Stimulated activated CD4-positive, alpha-beta T cell treated with anti-CD3 and anti-CD28 coated beads, TNF-alpha, amount 100 ng/mL, for 1 hour (primary cell): ENCODE measurements around the gene LIN52.

ENCODE experiments used
- DNase-seq, 3 donors: peaks; one replicate each; pipeline ENCODE4 v3.0.0-alpha.2; 2020; ENCODE audit warnings: low read depth in 3 of 3, low spot score in 1 of 3

Gene LIN52, protein sequence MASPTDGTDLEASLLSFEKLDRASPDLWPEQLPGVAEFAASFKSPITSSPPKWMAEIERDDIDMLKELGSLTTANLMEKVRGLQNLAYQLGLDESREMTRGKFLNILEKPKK

DNA sequence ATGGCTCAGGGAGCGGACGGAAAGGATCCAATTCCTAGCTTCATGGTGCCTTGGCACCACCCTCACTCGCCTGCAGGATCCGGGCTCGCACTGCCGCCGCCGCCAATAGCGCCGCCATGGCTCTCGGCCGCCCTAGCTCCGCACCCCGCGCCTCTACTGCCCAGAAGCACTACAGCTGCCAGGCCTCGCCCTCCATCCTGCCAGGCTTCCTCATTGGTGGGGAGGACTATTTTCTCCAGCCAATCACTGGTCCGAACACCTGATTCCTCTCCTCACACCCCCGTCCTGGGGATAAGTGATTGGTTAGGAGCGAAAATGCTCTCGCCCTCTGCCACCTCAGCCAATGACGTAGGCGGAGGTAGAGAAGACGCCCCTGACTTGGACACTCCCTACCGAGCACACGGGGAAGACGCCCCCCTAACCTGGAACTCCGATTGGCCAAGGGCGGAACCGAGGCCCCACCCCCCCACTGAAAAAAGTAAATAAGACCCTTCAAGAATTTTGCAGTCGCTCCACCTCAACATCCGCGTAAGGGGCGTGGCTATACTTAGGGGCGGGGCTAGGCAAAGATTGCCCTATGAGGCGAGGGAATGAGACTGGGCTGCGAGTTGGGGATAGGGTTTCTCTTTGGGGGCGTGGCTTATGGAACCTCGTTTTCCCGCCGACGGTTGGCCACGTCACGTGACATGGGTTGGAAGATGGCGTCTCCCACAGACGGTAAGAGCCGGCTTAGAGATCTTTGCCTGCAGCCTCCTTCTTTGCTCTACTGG is at the start of gene LIN52, which contains the start of gene ALDH6A1:
Gene LIN52, plus strand, starts transcription at position 680 of the 770 bp plus-strand sequence. Its CDS starts 19 bp downstream, at position 699.
Gene ALDH6A1, minus strand, starts transcription at position 177 of the 770 bp plus-strand sequence. Its CDS starts 59 bp downstream, at position 118.
- DNase-seq = peak; percentile 100

DNA sequence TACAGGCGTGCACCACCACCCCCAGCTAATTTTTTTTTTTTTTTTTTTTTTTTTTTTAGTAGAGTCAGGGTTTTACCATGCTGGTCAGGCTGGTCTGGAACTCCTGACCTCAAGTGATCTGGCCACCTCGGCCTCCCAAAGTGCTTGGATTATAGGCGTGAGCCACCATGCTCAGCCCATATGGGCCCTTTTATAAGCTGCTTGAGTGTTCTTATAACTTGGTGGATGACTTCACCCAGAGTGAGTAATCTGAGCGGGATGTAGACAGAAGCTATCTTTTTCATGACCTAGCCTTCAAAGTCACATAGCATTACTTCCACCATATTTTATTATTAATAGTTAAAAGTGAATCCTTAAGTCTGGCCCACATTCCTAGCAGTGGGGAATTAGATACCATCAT is 49.2 kb upstream of the LIN52 start:
- DNase-seq = no peak

DNA sequence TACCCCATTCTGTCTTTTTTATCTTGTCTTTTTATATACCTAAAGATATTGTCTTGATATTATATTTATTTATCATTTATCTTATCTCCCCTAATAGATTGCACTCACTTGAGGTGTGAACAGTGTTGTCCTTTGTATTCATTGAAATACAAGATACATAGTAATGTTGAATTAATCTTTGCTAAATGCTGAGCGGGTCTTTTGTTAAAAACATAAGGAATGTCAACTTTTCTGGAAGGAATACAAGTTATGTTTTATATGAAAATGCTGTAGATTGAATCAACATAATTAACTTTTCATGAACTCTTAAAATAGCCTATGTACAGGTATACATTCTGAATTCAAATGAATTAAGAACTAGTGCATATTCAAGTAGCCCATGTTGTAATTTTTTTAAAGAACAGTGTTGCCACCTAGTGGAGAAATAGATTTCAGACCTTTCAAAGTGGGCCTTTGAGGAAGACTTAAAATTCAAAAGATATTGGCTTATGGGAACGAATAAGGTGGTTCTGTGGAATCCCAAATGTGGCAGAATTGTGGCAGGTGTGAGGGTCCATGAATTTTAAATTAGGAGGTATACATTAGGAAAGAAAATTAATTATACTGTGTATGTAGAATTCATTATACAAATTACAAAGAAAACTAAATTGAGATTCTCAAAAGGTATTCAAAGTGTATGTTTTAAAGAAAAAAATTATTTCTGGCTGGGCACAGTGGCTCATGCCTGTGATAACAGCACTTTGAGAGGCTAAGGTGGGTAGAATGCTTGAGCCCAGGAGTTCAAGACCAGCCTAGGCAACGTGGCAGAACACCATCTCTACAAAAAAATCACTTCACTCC is 46.5 kb upstream of the LIN52 start:
- DNase-seq = no peak

DNA sequence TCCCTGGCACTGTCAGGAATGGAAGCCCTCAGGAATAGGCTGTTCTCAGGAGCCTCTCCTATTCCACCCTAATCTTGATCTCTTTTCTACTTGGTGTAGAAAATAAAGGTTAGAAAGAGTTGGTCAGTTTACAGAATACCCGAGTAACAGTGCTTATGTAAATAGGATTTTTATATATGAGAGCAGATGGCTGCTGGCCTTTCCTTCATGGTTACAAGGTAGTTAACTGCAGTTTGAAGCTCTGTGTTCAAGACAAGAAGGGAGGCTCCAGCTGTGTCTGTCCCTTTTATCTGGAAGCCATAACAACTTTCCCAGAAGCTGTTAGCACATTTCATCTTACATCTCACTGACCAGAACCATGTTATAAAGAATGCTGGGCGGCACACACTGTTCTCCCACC is 42.5 kb upstream of the LIN52 start:
- no peak for DNase-seq

DNA sequence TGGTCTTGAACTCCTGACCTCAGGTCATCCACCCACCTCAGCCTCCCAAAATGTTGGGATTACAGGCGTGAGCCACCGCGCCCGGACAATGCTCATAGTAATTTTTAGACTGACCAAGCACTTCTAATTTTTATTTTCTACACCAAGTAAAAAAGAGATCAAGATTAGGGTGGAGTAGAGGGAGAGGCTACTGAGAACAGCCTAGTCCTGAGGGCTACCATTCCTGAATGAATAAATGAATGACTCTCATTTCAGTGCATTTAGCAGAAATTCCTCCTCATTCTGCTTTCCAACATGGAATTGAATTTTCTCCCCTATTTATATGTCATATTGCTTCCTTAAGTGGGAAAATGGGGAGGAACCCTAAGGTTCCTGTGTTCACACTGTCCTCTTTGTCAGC is 39.2 kb upstream of the LIN52 start:
- DNase-seq = no peak

DNA sequence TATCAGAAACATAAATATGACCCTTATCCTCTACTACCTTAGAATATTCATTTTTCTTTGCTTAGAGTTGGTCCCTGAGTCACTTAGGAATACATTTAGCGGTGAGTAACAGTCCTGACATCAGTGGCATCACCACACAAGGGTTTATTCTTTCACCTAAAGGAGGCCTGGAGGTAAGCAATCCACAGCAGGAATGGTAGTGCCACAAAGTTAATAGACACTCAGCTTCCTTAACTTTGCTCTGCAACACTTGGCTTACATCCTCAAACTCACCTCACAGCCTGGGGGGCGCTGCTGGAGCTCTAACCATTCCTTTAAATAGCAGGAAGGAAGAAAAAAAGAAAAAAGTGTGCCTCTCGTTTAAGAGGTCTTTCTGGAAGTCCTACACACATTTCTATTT is 36.5 kb upstream of the LIN52 start:
- no peak for DNase-seq

DNA sequence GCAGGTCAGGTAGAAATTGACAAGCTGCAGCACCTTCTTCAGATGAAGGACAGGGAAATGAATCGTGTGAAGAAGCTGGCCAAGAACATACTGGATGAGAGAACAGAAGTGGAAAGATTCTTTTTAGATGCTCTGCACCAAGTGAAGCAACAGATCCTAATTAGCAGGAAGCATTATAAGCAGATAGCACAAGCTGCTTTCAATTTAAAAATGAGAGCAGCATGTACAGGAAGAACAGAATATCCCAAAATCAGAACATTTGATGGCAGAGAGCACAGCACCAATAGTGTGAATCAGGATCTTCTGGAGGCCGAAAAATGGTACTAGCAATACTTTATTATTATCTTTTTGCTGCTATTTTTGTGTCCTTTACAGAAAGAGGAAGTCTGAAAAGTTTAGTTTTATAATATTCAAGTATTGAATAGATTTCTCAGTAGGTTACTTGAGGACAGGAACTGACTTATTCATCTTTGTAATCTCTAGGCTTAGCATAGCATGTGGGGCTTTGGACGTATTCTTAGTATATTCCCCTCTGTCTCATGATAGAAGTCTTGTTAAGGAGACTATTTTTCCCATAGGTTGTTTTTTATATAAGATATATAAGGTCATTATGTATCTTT is 34.8 kb upstream of the LIN52 start:
- no peak for DNase-seq

DNA sequence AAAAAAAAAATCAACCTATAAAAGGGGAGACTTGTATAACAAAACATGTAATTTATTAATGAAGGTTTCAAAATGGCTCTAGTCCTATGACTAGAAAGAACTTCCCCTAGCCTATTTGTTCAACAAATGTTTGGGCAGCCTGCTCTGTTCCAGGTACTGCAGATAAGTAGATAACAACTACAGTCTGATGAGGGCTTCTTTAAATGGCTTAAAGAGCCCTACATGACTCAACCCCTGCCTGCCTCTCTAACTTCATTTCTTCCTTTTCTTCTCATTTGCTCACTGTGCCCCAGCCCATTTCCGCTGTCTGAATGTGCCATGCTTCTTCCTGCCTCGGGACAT is 22.0 kb upstream of the LIN52 start:
- no peak for DNase-seq

DNA sequence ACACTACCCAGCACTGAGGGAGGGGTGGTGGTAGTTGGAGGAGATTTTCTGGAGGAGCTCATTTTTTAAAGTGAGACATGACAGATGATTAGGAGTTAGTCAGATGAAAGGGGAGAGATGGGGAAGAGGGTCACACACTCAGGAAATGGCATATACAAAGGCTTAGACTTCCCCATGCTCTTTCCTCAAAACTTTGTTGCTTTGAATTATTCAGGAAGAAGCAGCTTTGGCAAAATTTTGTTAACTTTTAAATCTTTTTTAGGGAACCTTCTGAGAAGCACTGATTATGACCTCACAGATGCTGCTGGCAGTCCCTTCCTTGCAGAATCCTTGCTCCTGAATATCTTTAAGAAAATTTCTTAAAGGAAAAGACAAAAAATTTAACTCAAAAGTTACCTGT is 20.3 kb upstream of the LIN52 start:
- no peak for DNase-seq

DNA sequence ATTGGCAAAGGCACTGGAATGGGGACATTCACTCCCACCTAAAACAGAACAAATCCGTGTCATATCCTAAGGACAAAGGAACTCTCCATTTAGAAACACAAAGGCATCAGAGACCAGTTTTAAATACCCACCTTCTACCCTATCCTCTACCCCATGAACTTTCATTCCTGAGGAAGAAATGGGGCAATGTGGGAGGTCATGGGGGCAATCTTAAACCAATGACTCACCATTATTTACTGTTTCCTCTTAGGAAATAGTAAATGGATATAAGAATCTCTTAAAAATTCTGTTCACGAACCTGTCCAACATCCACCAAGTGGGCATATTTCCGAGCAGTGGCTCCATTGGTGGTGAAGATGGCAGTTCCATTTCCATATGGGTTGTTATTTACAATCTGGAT is 19.9 kb upstream of the LIN52 start:
- DNase-seq = no peak

DNA sequence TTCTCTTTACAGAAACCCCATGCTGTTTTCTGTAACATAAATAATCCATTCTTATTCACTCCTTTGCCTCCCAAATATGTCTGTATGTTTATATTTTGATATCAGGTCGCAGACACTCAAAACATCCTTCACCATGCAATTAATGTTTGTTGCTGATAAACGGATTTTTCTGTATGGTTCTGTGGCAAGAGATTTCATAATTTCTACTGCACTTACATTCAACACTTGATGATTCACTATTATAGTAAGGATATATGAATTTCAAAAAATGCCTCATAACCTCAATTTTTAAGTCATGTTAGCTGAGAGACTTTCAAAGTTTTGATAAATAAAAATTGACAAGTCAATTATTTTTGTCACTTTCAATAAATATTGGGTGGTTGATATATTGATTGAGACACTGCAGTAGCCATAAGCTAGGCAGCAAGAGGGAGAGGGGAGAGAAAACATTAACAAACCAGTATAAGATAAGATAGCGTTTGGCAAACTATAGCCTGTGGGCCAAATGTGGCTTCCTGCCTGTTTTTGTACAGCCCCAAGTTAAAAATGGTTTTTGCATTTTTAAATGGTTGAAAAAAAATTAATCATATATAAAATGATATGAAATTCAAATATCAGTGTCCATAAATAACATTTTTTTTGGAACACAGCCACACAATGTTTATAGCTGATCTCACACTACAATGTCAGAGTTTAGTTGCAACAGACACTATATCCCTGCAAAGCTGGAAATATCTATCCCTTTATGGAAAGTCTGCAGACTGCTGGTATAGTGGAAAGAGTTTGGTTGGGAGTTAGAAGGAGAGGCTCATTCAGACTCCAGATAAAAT is 18.8 kb upstream of the LIN52 start:
- no peak for DNase-seq

DNA sequence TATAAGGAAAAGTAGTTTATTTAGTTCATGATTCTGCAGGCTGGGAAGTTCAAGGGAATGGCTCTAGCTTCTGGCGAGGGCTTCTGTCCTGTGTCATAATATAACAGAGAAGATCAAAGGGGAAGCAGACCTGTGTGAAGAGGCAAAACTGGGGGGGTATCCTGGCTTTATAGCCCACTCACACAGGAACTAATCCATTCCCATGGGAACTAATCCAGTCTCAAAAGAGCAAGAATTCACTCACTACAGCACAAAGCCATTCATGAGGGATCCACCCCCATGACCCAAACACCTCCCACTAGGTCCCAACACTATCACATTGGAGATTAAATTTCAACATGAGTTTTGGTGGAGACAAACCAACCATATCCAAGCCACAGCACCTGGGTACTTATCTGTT is 7.4 kb upstream of the LIN52 start:
- no peak for DNase-seq

DNA sequence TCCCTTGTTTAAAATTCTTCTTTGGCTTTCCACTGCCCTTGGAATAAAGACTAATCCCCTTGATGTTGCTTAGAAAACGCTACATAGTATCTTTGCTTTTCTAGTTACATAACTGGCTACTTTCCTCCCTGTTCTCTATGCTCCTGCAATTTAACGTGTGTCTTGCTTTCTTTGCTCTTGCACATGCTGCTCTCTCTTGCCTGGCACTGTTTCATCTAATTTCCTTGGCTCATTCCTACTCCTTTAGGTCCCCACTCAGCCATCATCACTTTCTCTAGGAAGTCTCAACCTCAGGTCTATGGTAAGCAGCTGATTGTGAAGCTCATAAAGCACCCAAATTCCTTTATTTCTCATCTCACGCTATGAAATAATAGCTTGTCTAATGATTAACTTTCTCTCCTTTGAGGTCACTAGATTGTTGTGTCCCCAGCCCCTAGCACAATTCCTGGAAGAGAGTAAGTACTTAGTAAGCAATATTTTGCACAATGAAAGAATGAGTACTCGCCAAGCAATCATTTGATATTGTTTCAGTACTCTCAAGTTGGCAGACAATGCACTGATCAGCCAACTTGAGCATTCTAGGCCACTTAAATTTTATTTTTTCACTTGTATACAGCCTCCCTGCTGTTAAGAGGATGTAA is 3.8 kb upstream of the LIN52 start:
- DNase-seq = no peak

DNA sequence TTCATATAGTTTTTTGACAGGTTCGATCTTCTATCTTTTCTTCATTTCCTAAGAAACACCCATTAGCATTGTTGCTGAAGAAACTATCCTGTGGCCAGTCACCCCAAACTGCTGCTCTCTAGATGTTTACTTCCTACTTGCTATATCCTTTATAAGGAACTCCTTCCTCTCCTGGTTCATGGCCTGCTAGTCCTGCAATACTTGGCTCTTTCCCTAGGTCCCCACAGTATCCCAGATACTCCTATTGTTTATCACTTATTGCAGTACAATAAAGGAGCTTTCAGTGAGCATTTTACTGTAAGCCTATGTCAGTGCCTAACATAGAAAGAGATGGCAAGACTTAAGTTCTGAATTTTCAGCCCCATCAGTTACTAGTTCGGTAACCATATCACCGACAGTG is 3.3 kb upstream of the LIN52 start:
- no peak for DNase-seq

DNA sequence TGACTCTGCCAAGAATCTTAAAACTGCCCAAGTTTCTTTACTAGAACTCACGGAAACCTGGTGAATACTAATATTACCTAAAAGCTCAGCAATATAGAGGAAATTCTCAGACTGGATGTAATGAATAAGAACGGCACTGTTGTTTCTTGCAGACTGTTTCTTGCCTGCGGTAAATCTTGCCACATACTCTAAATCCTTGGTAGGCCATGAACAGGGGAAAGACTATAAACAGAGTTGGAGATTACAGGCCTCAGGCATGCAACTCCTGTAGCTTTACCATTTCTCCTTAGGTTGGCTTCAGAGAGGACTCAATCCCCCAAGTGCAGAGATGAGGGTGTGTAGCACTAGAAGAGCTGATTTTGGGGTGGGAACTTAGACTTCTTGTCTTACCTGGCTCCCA is 1.6 kb upstream of the LIN52 start:
- DNase-seq = no peak

DNA sequence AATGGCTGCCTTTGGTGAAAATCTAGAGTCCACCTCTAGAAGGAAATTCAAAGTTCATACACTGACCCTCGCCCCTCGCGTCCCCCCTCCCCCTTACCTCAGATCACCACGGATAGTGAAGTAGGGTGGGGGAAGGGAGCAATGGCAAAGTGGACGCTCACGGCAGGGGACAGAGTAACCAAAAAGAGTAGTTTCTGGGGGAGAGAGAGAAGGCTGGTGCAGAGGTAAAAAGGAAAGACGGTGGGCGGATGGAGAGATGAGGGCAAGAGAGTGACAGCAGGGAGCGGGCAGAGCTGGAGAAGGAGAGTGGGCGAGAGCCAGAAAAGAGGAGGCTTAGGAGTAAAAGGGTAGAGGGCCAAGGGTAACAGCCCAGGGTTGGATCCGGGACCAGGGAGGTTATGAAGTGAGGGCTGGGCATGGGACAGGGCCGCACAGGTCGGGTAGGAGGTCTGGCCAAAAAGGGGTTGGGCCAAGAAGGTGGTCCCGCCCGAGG is 926 bp upstream of the LIN52 start:
- peak in 2 of 3 donors; percentile 0 to 3 for DNase-seq

DNA sequence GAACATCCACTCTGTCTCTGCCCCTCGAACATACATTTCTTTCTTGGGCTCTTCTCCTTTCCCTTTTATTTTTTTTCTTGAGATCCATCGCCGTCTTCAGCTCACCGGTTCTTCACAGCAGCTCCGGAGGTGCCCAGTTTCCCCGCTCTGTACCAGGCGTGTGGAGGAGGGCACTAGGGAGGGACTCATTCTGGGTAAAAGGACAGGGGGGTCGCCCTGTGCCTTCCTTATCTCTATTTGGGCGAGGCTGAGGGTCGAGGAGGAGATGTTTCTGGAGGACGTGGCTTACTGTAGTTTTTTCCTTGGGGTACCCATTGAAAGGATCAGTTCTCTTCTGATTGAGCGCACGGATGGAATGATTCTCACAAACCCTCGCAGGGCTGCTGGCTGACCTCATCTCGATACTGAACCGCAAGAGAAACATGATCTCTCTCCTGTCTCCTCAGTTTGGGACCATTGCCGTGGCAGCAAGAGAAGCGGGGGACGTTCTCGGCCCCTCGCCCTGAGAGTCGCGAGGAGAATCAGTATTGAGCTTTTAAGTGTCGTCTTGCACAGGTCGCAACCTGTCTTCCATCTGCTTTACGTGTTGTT is 386 bp downstream of the LIN52 start:
- DNase-seq = peak in 2 of 3 donors; percentile 2 to 7

DNA sequence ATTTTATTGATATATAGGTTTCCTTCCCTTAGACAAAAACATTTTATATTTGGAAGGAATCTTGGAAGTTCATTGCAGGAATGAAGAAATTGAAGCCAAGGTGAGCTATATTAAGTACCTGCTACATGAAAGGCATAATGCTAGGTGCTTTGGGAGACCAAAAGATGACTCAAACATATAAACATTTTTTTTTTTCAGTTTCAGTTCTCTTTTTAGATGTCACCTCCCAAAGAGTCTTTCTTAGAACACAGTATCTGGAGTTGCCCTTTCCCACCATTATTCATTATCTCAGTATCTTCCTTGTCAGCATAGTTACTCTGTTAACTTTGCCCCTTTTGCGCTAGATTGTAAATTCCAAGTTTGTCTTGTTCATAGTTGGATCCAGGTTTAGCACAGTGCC is 1.1 kb downstream of the LIN52 start:
- DNase-seq = no peak

DNA sequence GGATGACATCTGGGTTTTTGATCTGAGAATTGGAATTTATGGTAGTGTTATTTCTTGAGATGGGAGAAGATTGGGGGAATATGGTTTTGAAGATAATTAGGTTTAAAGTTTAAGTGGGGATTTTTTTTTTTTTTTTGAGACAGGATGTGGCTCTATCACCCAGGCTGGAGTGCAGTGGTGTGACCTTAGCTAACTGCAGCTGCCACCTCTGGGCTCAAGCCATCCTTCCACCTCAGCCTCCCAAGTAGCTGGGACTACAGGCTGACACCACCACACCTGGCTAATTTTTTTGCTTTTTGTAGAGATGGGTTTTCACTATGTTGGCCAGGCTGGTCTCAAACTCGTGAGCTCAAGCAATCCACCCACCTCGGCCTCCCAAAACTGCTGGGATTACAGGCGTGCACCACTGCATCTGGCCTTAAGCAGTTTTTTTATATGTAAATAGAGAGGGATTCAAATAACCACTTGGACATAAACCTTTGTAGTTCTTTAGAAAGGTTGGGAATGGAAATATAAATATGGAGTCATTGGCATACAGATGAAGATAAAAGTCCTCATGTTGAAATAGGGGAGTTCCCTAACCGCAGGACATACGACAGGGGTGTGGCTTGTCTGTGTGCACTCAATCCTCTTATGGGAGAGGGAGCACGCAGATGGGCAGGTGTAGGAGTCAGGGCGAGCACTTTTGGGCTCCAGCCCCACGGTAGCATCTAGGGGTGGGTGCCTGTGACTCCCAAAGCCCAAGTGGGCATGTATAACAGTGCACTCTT is 4.7 kb downstream of the LIN52 start:
- no peak for DNase-seq
